HCEC 1CT (cell line): ENCODE results near the gene SDC1.
"Not testable (repeated sequence)": the region's sequence is repeated elsewhere in the genome, so short reads cannot be mapped to it uniquely, and the experiment has no call there.

Experiments used
- DNase-seq: peaks from one replicate; pipeline ENCODE4 v3.0.0-alpha.2; 2017

SDC1 gene

DNA sequence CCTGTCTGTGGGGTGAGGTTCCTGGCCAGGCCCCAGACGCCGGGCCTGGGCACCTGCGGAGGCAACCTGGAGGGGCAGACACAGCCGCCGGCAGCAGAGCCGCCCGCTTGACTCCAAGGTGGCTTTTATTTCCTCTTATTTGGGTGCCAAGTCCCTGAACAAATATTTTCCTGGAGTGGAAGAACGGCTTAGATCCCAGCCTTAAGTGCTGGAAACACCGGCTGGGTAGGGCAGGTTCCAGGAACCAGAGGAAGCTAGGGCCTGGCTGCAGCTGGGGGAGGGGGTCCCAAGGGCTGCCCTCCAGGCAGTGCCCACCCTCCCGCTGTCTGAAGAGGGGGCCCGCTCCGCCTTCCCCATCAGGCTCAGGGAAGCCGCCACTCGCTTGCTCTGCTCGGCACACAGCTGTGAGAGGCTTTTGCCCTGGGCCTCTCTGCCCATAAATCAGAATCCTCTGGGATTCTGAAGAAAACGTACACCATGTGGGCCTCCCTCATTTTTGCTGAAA lies 28.2 kb downstream of the SDC1 start:
- no peak for DNase-seq

DNA sequence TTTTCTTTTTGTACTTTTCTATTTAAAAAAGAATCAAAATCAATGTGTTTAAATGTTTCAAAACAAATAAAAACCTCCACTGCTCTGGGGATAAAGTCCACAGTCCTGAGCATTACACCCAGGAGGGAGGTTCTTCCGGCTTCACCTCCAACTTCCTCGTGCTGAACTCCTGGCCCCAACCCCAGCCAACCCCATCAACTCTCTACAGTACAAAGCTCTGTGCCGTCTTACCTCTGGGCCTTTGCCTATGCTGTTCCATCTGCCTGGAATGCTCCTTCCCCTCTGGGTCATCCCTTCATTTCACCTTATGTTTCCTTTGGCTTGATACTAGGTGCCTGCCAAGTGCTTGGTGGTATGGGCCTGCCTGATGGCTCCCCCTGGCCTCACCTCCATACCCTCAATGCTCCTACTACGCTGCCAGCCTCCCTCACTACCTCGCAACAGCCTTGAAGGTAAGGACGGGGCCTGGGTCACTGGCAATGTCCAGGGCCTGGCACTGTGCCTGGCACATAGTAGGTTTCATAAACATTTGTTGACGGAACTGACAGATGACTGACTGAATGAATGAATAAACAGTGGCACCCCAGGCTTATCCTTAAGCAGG lies 28.8 kb downstream of the SDC1 start:
- no peak for DNase-seq

DNA sequence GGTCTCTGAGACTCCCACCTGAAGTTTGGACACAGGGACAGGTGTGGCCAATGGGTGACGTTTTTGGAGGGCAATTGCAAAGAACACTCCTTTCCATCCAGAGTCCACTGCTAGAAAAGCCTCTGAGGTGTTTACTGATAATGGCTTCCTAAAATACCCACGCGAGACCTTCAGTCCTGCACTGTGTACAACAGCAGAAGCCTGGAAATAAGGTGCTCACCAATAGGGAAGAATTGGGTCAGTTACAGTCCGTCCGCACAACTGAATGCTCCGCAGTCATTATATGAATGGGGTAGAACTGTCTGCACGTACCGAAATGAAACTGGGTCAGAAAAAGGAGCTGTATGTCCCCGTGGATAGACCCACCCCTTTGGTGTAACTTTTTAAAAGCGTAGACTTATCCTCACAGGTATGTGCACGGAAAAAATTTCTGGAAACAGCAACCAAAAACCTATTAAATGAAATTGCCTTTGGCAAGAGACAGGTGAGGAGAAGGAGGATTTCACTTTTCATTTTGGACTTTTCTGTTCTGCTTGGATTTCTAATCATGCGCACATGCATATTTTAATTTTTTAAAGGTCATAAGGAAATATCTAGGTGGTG lies 29.4 kb downstream of the SDC1 start:
- no peak for DNase-seq

DNA sequence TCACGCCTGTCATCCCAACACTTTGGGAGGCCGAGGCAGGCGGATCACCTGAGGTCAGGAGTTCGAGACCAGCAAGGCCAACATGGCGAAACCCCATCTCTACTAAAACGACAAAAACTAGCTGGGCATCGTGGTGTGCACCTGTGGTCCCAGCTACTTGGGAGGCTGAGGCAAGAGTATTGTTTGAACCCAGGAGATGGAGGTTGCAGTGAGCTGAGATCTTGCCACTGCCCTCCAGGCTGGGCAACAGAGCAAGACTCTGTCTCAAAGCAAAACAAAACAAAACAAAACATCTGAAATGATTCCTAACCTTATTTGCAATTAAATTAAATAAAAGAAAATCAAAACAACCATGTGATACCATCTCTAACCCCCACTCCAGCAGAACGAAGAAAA lies 29.9 kb downstream of the SDC1 start:
- not testable (repeated sequence) for DNase-seq

DNA sequence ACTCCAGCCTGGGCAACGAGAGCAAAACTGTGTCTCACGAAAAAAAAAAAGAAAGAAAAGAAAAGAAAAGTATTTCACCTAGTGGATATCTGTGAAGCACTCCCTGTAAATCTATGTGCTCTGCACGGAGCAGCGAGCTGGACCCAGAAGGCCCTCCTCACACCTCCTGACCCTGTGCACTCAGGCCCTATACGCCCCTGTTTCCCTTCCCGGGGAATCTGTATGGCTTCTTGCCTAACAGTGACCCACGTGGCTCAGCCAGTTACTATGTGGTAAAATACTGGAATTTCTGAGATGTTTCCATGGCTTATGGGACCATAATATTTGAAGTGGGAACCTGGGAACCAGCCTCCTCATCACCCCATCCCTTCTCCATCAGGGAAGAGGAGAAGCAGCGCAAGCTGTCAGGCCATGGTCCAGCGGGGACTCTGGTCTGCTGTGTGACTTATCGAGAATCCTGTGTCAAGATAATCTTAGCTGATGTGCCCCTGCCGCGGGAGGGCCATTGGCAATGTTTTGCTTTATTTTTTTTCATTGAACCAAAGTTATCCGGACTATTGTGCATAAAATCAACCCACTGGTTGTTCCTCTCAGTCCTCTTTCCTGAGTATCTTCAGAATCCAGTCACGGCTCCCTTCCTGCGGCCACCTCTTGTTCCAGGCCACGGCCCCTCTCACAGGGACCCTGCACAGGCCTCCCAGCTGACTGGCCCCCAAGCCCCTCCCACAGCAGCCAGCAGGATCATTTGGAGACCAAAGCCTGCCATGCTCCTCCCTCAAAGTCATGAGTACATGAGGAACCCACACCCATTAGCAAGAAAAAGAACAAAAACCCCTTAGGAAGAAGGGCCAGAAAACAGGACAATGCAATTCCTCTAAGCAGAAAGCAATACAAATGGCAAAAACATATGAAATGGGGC lies 30.6 kb downstream of the SDC1 start:
- DNase-seq, result no peak

DNA sequence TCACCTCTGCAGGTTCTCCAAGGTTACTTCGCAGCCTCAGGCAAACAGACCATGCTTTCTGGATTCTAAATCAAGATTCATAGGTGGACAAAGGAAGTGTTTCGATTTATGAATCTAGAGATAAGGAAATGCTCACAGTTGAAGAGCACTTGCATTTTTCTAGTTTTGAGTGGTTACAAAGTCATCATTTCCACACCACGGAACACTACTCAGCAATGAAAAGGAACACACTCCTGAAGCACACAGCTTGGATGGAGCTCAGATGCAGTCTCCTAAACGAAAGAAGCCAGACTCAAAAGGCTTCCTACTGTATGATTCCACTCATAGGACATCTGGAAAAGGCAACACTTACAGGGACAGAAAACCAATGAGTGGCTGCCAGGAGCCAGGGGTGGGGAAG lies 31.7 kb downstream of the SDC1 start:
- DNase-seq, result no peak

DNA sequence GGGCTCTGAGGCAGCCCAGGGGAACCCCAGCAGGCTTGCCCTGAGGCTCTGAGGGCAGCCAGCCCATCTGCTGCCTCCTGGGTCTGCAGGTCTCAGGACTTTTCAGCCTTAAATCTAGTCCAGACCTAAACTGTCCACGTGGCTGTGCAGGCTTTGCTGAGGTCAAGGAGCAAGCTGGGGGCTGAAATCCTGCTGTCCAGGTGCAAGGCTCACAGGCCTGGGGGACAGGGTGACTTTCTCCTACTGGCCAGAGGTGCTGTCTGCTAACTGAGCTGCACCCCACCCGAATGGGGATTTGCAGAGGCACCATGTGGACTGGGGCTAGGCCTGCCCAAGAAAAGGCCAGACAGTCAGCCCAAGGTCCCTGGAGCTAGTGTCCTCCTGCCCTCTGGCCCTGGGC lies 32.1 kb downstream of the SDC1 start:
- no peak for DNase-seq

DNA sequence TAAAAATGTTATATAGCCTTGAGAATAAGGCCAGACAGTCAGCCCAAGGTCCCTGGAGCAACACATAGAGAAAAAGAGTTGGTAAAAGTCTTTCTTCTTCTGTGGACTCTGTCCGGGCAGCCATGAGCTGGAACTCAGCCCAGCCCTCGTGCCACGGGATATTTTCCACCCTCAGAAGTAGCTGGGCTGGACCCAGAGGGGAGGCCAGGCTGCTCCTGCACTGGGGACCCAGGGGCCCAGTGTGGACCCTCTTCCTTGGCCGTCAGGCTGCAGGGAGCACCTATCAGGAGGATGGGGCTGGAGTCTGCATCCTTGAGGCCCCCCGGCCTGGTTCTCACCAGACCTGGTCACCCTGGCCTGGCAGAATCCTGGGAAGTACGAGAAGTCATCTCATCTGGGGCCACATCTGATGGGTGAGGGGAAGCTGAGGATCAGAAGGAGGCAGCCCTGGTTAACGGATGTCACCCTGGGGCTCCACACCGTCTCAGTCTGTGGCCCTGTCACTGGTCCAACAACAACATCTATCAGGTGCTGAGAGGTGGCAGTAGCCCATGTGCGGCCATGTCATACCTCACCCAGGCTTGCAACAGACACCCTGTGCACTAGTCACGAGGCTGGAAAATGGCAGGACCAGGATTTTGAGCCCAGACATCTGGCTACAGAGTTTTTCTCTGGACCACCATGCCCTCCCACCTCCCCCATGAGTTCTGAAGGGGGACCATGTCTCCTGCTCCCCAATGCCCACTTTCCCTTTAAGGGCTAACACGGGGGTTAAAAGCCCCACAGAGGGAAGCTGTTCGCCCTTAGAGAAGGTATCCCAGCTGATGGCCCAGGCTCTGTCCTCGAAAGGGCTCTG lies 33.0 kb downstream of the SDC1 start:
- no peak for DNase-seq

DNA sequence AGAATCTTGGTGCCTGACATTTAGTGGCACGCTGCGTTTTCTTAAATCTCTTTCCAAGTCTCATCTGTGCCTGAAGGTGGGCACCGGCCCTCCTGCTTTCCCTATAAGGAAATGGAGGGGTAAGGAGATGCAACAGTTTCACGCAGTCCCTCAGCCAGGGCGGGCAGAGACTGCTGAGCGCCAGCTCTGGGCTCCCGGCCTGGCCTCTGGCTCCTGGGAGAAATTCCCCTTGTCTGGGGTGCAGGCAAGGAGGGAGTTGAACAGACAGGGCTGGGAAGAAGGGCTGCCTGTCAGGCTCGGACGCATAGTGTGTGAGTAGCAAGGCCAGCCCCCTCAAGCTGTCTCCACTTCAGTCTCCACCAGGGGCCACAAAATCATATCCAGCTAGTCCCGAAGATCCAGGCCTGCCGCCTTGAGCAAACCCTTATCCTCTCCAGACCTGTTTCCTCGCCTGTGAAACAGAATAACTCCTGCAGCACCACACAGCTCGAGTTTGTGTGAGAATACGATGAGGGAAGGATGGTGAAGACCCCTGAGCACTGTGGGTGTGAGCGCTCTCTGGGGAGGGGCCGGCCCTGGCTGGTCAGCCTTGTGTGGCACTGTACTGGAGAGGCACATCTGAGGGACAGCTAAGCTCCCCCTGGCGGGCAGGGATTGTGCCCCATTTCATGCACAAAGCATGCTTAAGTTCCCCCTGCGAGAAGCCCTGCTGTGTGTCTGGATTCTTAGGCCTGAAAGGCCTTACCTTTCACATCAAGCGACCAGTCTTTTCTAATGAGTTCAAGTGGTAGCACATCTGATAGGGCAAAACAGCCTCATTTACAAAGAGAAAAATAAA lies 33.8 kb downstream of the SDC1 start:
- peak; percentile 44 for DNase-seq

DNA sequence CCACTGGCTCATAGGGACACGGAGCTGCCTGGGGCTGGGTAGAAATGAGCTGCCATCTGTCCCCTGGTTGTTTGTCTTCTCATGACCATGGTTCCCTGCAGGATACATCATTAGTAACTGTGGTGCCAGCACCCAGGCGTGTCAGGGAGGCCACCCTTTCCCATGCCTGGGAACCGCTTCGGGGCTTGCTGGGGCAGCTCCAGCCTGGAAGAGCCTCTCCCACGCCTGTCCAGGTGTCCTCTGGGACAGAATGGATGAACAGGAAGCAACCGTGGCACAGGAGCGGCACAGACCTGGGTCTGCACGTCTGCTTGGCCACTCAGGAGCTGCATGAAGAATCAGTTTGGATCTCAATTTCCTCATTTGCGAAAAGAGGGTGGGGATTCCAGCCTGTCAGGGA lies 34.8 kb downstream of the SDC1 start:
- DNase-seq, result no peak

DNA sequence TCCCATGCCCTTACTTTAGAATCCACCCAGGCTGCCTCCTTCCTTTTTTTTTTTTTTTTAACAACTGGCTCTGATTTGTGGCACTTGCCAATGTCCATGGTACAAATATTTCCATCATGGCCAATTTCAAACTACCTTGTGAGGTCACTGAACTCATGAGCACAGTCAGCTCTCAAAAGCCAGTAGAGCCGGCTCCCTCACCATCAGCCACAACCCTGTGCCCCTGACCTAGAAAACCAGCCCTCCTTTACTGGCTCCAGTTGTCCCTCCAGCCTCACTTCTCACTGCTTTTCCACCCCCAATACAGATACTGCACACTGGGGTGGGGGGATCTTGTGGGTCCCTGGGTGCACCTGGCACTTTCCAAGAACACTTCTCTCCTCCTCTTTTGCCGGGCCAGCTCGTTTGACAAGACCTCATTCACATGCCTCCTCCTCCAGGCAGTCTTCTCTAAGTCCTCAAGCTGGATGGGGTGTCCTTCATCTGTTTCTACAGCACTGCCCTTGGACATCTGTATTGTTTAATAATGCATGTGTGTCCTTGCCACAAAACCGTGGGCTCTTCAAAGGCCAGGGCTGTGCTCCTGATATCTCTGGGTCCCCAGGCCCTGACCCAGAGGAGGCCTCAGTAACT lies 35.5 kb downstream of the SDC1 start:
- no peak for DNase-seq

DNA sequence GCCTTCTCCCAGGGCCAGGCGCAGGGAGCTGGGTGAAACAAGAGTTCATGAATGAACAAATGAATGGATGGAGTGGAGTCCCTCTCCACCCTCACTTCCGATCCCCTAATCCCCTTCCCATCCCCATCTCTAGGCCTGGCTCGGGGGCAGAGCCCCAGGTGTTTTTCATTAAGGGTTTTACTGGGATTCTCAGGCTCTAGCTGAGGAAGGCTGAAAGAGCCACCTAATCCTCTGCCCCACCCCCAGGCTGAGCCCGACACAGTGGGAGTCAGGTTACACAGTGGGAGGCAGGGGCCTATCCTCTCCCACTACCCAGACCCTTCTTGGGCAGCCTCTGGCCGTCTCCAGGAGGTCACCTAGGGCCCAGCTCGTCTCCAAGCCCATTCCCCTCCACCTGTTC lies 36.1 kb downstream of the SDC1 start:
- DNase-seq, result no peak

DNA sequence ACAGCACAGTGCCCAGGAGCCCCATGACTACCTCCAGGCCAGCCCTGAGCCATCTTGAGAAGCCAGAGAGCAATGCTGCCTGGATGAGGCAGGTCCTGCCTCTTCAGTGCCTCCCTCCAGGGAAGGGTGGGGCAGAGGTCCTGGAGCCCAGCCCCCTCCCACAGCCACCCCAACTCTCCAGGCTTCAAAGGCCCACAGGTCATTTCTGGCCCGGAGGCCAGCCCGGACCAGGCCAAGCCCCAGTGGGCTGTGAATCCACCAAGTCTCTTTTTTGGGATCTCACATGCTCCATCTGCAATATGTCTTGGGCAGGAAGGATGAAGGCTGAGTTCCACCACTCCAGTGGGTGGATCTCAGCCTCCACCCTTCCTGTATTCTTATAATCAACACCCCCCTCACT lies 36.7 kb downstream of the SDC1 start:
- DNase-seq, result no peak

DNA sequence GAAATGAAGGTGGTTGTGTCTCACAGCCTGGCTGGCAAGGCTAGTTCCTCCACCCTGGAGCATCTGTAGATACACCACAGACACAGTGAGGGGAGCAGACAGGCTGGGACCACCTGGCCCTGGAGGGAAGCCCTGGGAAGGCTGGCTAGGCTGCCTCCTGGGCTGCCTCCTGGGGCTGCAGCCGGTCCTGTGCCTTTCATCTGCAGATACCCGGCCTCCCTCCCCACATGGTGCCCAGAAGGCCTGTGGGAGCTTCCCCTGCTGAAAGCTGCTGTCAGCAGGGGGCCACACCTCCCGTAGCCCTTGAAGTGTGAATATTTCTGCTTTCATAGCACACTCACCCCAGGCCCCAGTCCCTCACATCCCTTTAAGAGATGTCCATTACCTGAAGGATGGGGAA lies 37.6 kb downstream of the SDC1 start:
- no peak for DNase-seq

DNA sequence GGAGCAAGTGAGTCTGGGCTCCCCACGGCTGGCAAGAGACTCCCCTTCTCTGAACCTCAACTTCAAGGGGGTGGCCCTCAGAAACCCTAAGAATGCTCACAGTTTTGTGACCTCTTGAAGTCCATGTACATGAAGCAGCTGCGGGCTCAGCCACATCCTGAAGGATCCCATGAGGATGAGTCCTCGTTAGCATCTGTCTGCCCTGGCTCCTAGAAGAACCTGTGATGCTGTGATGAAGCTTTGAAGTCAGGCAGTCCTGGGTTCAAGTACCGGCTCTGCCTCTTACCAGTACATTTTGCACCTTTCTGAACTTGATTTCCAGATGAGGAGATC lies 38.1 kb downstream of the SDC1 start:
- no peak for DNase-seq

DNA sequence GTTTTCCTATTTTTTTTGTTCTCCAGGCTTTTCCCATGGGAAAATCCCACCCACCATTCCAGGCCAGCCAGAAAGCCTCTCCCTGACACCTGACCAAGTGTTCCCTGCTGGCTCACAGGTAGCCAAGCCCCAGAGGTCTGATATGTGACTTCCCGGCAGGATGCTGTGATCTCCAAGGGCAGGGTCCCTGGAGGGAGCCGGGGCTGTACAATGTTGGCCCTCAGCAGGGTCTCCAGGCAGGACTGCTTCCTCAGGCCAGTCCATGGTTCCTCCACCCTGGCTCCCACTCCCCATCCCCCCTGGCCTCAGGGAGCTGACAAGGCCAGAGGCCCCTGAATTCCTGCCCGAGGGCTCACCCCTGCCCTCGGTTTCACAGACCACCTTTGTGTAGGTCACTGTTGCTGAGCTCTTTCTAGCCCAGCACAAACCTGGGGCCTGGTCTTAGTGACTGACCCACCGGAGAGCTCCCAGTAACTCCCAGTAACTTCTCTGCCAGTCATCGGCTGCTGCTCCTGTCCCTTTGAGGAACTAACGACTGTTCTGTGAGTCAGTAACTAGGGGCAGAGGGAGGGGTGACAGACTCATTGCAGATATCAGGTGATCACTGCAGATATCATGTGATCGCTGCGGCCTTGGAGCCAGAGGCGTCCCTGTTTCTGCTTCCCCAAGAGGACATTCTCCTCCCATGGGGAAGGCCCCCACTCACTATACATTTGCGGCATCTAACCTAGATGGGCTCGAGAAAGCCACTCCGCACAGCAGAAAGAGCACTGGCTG lies 38.7 kb downstream of the SDC1 start:
- peak; percentile 34 for DNase-seq

DNA sequence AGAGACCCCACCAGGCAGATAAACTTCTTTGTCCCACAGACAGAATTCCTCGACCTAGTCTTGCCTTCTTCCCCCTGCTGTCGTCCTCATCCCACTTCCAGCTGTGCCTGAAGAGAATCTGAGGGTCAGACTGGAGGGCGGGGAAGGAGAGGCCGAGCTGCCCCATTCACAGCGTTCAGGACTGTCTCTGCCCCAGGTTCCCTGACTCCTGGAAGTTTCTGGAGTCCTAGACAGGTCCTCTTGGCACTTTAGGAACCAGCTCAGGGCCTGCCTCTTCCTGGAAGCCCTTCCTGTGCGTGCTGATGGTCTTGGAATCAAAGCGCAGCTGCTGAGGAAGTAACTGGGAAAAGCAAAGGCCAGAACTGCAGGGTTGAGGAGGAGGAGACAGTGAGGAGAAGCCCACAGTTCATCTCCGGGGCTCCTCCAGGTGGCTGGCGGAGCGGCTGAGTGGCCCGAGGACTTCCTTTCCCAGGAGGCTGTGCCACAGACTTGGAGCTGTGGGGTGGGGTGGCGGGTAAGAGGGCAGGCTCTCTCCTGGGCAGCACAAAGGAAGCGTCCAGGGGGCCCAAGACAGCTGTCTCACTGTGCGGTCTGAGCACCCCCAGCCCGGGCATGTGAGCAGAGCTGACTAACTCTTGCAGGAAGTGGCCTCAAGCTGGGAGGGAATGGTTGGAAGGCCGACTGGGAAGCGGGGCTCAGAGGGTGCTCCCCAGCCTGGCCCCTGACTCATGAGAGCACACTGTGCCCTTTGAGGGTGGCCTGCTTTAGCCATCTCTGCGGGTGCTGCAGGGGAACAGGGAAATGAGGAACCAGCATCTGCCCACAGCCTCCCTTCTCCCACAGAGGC lies 39.5 kb downstream of the SDC1 start:
- peak; percentile 89 for DNase-seq

DNA sequence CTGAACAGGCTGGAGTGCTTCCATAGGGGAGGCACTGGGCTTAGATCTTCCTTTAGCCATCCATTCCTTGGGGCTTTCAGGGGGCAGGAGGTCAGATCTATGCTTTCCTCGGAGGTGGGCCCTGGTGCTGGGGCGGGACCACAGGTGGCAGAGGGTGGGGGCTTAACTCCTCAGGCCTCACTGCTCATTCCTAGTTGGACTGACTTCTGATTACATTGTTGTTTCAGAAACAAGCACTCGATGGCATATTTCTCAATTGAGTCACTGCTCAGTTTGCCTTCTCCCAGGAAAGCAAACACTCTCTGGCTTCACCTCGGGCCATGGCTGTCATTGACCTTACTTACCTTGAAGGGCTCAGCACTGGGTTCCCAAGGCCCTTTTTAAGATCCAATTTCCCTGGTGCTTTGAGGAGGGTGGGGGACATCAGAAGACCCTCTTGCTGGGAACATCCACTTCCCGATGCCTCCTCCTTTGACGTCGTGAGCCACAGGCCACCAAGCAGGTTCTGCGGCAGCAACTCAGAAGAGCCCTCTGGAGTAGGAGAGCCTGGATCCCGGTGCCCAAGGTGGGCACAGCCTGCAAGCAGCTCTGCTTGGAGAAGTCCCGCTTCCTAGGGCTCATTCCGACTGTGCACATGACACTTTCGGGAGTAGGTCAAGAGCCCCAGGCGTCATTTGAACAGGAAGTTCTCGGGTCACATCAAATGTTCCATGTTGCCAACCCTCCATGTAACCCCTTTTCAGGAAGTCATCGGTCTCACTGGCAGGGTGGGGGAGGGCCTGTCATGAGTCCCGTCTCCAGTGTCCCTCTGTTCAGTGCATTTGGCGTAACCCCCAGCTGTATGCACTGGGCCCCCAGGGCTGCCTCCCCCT lies 40.6 kb downstream of the SDC1 start:
- DNase-seq, result peak; percentile 74

DNA sequence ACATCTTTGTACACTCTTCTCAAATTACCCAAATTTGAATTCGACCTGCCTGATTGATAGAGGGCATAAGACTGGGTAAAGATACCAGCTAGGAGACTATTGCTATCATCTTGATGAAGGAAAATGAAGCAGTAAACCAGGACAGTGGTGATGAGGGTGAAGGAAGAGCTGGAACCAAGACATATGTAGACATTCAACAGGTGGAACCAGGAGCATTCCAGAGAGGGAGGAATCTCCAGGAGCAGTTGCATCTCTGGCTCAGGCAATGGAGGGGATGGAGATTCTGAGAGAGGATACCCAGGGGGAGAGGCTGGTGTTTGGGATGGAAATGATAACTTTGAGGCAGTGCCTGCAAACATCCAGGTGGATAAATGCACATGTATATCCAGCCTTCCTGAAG lies 41.6 kb downstream of the SDC1 start:
- DNase-seq, result no peak
